NOMO-1 treated with dmso at 0.1 percent for 144 hours (cell line): ENCODE results near the gene MAP3K7CL.
A peak's percentile ranks its signal among the peaks of the same experiment; 100 is the strongest.

Source experiments
- DNase-seq: peaks from one replicate; lab custom pipeline; 2025; ENCODE audit not compliant: unreplicated experiment; lab: John Stamatoyannopoulos, UW

Gene MAP3K7CL

DNA sequence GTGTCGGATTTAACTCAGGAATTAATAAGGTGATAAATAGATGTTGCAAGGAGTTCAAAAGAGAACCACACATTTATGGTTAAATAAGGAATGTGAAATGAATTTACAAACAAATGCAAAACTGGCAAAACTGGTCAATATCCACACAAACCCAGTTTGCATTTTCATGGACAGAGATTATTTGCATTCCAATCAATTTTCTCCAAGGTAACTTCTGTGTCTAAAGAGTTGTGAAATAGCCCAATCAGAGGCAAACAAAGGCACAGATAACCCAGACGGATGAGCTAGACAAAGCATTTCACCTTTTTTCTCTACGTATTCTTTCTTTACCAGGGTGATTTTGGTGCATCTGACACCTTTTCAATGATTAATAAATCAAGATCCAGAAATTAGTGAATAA lies 63.9 kb downstream of the MAP3K7CL start:
- no peak for DNase-seq

DNA sequence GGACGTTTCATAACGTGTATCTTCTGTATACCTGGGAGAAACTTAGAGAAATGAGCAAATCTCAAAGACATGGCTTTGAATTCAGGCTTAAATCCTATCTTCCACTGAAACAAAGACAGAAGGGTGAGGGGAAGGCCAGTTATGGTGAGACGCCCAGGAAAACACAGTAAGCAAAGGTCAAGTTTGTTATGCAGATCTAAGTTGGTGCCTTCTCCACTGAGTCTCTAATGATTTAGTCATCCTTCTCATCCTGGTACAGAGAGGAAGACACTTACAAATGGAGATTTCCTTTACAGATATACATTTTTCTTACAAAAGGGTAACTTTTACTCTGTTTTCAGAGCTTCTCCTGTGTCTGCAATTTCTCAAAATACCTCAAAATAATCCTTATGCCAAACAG lies 64.4 kb downstream of the MAP3K7CL start:
- DNase-seq: no peak

DNA sequence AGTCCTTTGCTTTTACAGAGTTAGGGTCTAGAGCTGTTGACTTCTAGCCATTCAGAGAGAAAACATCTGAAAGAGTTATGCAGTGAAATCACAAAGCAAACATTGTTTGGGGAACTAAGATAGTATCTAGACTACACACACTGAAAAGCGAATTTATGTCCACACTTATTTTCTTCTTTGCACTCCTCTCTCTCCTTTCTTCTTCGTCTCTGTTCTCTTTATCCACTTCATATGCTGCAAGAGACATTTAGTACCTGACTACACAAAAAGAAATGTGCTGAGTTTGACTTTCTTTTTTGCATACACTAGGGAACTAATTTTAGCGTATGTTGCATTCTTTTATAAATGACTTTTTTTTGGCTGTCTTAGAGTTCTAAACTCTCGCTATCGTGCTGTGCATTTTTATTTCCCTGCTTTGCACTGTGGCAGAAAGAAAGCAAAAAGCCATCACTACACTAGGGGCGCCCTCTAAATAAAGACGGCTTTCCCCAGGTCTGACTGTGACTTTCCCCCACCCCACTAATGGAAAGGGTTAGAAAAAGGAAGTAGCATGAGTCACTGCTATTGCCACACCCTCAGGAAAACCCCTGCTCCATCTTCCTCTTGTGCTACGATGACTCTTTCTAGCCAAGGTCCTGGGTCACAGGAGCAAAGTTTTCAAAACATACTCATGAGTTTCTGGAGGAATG lies 65.7 kb downstream of the MAP3K7CL start:
- DNase-seq: peak; percentile 94

DNA sequence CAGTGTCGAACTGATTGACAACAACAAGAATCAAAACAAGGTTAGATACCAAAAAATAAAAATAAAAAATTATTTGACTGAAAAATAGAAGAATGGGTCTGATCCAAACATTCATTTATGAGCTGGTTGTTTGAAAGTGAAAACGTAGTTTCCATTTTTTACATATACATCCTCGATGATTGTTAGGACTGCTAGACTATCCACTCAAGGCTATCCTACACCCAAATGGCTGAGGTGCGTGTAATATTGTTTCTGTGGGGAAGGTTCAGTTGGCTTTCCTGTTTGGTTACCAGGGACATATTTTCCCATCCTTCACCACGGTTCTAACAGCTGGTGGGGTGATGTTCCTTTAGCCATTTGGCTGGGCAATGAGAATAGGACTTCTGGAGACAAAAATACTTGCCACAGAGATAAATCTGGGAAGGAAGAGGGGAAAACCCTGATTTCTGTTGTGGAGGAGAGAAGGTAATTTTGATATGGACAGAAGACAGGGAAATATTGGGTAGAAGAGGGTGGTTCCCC lies 66.3 kb downstream of the MAP3K7CL start:
- no peak for DNase-seq

DNA sequence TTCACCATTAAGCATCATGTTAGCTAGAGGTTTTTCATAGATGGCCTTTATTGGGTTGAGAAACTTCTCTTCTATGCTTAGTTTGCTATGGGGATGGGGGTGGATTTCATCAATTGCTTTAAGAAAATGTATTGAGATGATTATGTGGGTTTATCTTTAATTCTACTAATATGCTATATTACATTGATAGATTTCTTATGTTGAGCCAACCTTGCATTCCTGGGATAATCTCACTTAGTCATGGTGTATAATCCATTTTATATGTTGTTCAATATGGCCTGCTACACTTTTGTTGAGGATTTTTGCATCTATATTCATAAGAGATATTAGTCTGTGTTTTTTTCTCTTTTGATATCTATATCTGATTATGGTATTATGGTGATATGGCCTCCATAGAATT lies 70.7 kb downstream of the MAP3K7CL start:
- DNase-seq: no peak

DNA sequence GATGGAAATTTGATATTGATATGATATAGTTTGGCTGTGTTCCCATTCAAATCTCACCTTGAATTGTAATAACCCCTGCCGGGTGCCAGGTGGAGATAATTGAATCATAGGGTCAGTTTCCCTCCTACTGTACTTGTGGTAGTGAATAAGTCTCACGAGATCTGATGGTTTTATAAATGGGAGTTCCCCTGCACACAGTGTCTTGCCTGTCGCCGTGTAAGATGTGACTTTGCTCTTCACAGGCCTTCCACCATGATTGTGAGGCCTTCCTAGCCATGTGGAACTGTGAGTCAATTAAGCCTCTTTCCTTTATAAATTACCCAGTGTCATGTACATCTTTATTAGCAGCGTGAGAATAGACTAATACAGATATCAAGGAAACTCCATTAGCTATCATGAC lies 74.6 kb downstream of the MAP3K7CL start:
- no peak for DNase-seq

DNA sequence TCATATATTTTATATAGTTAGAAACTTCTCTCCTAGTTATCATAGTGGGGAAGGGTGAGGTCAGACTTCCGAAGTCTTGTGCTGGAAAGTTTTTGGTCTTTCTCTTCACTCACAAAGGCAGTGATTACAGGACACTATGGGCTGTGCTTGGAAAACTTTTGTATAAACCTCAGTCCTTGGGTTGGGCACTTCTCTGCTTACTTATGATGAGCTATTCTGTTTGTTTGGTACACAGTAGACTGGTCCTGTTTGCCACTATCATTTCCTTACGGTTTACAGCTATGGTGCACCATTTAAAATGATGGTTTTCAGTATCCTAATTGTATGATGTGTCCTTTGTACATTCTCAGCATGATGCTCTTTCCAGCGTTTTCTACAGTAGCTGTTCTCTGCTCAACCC lies 75.5 kb downstream of the MAP3K7CL start:
- DNase-seq: no peak

DNA sequence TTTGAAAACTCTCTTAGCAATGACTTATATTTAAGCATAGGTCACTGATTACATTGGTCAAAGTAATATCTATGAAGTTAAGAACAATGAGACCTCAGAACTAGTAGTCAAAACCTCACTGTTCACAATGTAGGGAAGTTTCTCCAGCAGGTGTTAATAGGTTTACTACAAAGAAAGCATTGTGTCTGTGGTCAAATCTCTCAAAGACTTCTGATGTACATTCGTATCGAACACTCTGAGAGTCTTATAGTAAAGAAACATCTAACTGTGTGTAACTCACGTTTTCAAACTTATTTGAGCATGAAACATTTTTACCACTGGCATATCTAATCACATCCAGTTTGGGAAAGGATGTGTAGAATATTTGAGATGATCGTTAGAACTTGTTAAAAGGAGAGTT lies 76.0 kb downstream of the MAP3K7CL start:
- no peak for DNase-seq

DNA sequence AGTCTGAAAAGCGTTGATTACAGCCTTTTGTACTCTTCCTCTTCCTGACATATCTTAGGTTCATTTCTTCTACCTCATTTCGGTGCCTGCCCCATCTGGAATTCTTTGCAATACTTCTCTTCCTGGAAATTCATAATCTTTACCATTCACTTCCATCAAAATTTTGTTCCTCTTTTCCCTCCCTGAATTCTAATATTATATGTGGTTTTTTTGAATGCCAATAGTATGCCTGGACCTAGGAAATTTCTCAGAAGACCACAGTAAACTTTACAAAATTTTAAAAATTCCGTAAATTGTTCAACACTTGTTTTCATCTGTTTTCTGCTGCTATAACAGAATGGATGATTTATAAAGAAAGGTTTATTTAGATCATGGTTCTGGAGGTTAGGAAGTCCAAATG lies 76.8 kb downstream of the MAP3K7CL start:
- DNase-seq: no peak

DNA sequence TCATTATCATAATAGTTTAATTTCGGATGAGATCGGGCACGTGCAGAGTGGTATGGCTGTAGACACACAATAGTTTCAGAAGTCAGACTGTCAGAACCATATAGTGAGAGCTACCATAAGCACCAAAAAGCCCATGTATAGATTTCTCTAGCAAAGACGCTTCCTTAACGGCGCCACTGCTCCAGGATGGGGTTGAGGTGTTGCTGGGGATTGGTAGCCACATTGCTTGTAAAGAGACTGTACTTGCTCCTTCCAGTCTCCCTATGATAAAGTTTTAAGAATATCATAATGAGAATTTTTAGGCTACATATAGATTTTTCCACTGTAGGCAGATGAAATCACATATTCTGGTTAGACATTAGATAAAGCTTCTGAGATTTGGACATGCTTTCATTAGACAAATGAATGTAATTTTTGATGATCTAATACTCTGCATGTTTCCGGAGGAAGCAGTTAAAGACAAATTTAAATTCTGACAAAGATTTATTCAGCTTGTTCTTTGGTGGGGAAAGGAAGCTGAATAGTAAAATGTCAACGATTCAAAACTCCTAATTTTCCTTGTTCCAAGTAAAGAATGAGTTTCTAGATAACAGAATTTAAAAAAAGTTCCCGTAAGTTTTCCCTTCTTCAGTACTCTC lies 77.7 kb downstream of the MAP3K7CL start:
- DNase-seq: no peak

DNA sequence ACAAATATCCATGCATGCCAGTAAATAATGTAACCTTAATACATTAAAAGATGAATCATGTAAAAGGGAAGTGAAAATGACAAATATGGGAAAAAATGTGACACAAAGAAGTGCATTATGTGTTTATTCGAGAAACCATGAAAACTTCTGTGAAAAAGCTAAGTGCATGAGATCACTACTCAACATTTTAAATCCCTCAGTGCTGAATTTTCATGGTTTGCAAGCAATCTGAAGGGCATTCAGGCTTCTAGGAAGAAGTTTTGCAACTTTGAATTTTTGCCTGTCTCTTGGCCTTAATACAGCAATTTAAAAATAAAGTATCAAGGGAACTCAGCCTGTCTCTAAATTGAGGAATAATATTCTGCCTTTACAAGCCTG lies 78.2 kb downstream of the MAP3K7CL start:
- no peak for DNase-seq

DNA sequence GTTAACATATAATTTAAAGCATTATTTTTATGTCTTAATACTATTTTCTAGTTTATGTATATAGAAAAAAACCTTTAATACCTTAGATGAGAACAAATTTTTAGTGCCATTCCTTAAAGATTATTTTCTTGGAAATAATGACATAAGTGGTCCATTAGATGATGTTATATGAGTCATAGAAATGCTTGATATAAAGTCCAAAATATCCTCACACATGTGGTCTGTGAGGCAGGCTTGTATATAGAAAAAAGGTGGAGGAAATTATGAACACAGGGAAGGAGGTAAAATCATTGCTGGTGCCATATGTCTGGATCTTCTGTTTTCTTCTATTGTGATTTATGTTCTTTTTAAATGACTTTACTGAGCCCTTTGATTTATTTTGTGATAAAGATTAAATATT lies 79.3 kb downstream of the MAP3K7CL start:
- no peak for DNase-seq

DNA sequence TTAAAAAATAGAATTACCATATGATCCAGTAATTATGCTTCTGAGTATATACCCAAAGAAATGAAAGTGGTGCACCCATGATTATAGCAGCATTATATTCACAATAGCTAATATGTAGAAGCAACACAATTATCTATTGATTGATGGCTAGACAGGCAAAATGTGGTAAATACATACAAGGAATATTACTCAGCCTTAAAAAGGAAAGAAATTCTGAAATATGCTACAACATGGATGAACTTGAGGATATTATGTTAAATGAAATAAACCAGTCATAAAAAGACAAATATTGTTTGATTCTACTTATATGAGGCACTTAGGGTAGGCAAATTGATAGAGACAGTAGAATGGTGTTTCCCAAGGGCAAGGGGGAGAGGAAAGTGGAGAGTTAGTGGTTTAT lies 80.8 kb downstream of the MAP3K7CL start:
- no peak for DNase-seq

DNA sequence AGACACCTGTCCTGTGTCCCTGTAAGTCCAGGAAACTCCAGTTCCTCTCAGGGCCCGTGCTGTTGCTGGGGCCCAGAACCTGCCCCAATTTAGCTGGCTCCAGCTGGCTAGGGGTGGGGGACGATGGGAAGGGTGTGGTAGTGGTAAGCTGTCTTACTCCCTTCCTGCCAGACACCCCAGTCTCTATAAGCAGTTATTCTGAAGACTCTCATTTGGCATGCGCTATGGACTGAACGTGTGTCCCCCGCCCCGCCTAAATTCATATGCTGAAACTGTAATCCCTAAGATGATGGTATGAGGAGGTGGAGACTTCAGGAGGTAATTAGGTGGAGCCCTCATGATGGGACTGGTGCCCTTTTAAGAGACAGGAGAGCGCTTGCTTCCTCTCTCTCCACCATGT lies 82.0 kb downstream of the MAP3K7CL start:
- DNase-seq: no peak

DNA sequence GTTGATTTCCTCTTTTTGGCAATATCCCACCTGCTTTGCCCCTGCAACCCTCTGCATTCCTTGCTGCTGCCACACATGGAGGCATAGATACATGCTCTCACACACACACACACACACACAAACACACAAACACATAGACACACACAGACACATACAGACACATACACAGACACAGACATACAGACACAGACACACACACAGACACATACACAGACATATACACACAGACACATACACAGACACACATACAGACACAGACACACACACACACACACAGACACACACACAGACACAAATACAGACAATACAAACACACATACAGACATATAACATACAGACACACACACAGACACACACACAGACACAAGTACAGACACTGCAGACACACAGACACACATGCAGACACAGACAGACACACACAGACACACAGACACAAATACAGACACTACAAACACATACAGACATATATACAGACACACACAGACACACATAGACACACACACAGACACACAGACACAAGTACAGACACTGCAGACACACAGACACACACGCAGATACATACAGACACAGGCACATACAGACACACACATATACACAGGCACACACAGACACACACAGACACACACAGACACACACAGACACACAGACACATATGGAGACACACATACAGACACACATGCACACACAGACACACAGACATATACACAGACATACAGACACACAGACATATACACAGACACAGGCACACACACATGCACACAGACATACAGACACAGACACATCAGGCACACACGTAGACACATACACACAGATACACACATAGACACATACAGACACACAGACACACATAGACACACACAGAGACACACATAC lies 83.3 kb downstream of the MAP3K7CL start:
- DNase-seq: no peak

DNA sequence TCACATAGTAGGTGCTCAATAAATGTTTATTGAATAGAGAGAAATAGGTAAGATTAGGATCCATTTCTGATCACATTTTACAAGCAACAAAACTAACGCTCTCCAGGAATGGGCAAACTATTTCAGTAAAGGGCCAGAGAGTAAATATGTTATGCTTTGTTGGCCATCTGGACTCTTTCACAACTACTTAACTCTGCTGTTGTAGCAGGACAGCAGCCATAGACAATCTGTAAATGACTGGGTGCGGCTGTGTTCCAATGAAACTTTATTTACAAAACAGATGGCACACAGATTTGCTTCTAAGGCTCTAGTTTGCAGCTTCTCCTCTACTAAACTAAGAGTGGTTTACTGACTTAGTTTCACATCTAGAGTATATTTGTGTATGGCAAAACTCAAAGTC lies 85.3 kb downstream of the MAP3K7CL start:
- no peak for DNase-seq

DNA sequence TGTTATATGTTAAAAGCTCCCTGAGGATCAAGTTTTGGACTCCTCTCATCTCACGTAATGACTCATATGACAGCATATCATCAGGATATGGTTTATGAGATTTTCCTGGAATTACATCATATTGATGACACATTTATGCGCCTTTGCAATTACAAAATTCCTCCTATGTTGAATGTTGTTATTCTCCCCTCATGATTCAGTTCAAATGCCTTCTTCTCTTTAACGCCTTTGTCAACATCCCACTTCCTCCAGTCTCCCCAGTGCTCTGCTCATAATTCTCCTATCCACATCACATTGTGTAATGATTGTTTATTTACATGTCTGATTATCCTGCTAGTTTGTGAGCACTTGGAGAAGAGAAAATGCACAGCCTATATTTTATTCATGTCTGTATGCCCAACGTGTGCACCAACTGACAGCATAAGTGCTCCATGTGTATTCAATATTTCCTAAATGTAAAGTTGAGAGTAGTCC lies 87.4 kb downstream of the MAP3K7CL start:
- DNase-seq: no peak

DNA sequence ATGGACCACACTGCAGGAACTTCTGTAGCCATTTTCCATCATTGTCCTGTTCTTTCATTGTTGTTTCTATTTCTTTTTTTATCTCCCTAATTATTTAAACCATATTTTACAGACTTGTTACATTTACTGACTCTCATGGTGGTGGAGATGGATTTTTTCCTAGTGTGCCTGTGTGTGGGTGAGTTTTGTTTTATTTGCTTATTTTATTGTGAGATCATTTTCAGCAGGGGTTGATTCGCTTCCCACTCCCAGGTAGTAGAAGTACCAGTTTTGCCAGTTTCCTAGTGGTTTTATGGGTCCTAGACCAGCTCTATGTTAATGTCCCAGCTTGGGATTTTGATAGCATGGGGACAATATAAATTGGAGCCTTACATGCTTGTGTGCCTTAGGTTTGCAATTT lies 88.3 kb downstream of the MAP3K7CL start:
- no peak for DNase-seq

DNA sequence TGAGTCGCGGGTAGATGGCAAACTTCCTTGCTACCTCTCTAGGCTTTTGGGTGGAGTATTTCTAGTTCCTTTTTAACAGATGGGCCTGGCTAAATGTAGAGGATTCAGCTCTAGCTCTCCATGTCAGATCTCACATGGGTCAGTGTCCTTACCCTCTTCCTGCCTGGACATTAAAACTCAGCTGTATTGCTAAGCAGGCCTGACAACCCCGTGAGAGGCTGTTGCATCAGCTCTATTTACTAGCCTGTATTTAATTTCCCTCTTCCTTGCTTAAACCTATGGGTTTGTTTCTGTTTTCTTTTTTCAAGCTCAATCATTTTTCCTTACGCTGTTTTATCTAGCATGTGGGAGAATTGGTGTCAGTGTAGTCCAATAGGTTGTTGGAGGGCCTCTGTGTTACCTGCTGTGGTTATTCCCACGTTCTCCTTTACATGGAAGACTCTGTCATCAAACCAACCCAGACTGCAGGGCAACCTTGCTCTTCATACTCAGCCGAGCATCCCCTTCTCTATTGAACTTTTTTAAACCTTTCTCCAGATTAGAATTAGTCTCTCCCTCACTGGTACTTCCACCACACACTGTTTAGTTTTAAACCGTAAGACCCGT lies 88.8 kb downstream of the MAP3K7CL start:
- no peak for DNase-seq

DNA sequence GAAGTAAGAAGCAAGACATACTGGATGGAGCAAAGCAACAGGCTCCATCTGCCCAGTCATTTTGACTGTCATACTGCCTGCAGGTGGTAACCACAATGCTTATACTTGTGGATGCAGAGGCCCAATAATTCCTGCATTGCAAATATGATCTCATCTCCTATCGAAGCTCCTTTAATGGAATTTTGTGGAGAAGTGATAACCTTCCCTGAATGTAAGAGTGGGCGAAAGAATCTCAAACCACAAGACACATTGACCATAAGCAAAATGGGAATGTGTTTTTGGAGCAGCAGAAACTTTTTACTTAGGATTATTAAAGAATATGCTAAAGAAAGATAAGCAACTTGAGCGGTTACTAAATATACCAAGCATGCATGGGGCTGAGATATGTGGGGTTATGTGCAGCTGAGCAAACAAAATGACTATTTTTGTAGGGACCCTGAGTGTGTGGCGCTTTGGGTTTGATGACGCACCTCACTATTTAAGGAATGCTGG lies 90.9 kb downstream of the MAP3K7CL start:
- DNase-seq: no peak

DNA sequence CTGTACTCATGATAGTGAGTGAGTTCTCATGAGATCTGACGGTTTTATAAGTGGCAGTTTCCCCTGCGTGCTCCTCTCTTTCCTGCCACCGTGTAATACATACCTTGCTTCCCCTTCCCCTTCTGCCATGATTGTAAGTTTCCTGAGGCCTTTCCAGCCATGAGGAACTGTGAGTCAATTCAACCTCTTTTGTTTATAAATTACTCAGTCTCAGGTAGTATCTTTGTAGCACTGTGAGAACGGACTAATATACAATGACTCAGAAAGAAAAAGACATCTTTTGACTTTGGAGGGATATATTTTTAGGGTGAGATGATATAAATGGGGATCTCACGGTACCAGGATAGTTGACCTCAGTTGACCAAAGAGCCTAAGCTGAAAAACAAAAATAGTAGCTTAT lies 93.6 kb downstream of the MAP3K7CL start:
- DNase-seq: no peak
